Activated CD4-positive, CD25-positive, alpha-beta regulatory T cell treated with anti-CD3 and anti-CD28 coated beads, Interleukin-2, amount 50 U/mL, for 24 hours (primary cell): ENCODE results near the gene C1orf21.

Experiments used
- ATAC-seq, 2 donors: fragments of 150-1000 bp; cut with Tn5 transposase; one replicate each; pipeline ENCODE4 v1.10.0; 2021; ENCODE audit warnings: mild to moderate bottlenecking in 1 of 2, moderate library complexity in 1 of 2

C1orf21 gene

GRCh38 chr1:184416946-184417345 lies 30.1 kb downstream of the C1orf21 start:
- ATAC-seq, result no peak

GRCh38 chr1:184417916-184418315 lies 31.1 kb downstream of the C1orf21 start:
- ATAC-seq, result no peak

- no peak for ATAC-seq
These were observed 32.0 kb downstream of the C1orf21 start for GRCh38 chr1:184418652-184419349.

GRCh38 chr1:184419350-184420161 lies 32.7 kb downstream of the C1orf21 start:
- ATAC-seq, result no peak

- ATAC-seq, result no peak
These were observed 35.8 kb downstream of the C1orf21 start for GRCh38 chr1:184422490-184423233.

GRCh38 chr1:184423649-184424048 lies 36.8 kb downstream of the C1orf21 start:
- ATAC-seq, result no peak

- no peak for ATAC-seq
These were observed 37.3 kb downstream of the C1orf21 start for GRCh38 chr1:184424157-184424556.

- no peak for ATAC-seq
These were observed 38.1 kb downstream of the C1orf21 start for GRCh38 chr1:184424945-184425344.

GRCh38 chr1:184425449-184426277 lies 38.8 kb downstream of the C1orf21 start:
- no peak for ATAC-seq

GRCh38 chr1:184426278-184426674 lies 39.4 kb downstream of the C1orf21 start:
- ATAC-seq, result no peak

- ATAC-seq, result no peak
These were observed 40.9 kb downstream of the C1orf21 start for GRCh38 chr1:184427722-184428121.

GRCh38 chr1:184428604-184429003 lies 41.8 kb downstream of the C1orf21 start:
- no peak for ATAC-seq

GRCh38 chr1:184429335-184429734 lies 42.5 kb downstream of the C1orf21 start:
- ATAC-seq, result no peak

- ATAC-seq, result no peak
These were observed 47.2 kb downstream of the C1orf21 start for GRCh38 chr1:184433956-184434502.

- no peak for ATAC-seq
These were observed 50.5 kb downstream of the C1orf21 start for GRCh38 chr1:184437291-184437690.

GRCh38 chr1:184438363-184438762 lies 51.5 kb downstream of the C1orf21 start:
- no peak for ATAC-seq

GRCh38 chr1:184442260-184442659 lies 55.4 kb downstream of the C1orf21 start:
- ATAC-seq, result no peak

GRCh38 chr1:184443201-184443600 lies 56.4 kb downstream of the C1orf21 start:
- no peak for ATAC-seq

GRCh38 chr1:184443624-184444023 lies 56.8 kb downstream of the C1orf21 start:
- no peak for ATAC-seq

- no peak for ATAC-seq
These were observed 59.2 kb downstream of the C1orf21 start for GRCh38 chr1:184445997-184446396.

GRCh38 chr1:184447651-184448185 lies 60.9 kb downstream of the C1orf21 start:
- ATAC-seq, result no peak

- no peak for ATAC-seq
These were observed 63.1 kb downstream of the C1orf21 start for GRCh38 chr1:184449916-184450315.
